ENCODE results near the gene ARL6IP4. TPM values are rescaled to one million over a fixed set of nuclear protein-coding genes. Genes with fewer than 3 reads are reported as not detected.

ARL6IP4 gene
- total RNA-seq, 1 experiment from 2014 or later: 162 TPM

DNA sequence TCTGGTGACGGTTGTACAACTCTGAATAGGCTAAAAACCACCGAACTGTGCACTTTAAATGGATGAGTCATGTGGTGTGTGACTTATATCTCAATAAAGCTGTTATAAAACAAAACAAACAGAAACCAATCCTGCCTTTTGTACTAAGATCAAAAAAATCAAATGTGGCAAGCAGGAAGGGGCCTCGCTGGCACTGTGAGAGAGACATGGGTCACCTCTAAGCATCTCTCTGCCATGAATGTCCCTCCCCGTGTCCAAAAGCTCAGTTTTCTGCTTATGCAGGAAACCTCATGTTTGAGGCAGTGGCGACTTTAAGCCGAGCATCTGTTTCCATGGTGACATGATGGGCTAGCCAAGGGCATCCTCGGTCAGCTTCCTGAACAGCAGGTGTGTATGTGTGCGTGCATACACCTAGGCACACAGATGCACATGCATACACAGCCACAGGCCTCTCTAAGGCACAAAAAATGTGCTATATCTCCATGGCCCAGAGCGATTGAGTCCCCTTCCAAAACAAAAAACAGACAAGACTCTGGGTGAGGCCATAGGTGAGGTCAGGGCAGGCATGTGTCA lies 44.4 kb downstream of the ARL6IP4 start:
- POLR2A ChIA-PET (ENCODE audit: unreplicated experiment): no interaction called here
- Histone ChIP-seq H3K27ac (no peak overlapping the region), H3K4me2 (no peak overlapping the region), H3K9me3 (ENCODE audit: insufficient read depth, low read depth) (no peaks in the 10 kb centered on the region), H2AFZ (no peak overlapping the region), H3K36me3 (ENCODE audit: low read depth) (no peaks in the 10 kb centered on the region), H3K79me2 (ENCODE audit: low read depth) (no peaks in the 10 kb centered on the region), H3K4me3 (no peak overlapping the region), H3K4me1 (replicated peaks; ENCODE audit: insufficient read depth) (peaks cover under 1% of the 10 kb centered on the region; the same call in 1 of the 2 replicates), H4K20me1 (ENCODE audit: insufficient read depth) (peaks cover 3% of the 10 kb centered on the region; the same call in 1 of the 2 replicates), H3F3A (ENCODE audit: insufficient read depth, low read depth) (no peaks in the 10 kb centered on the region), H3K9me2 (ENCODE audit: insufficient read depth) (no peaks in the 10 kb centered on the region), H3K27me3 (ENCODE audit: insufficient read depth, low read depth) (no peaks in the 10 kb centered on the region)
- intact Hi-C loops (cut with micrococcal nuclease; ENCODE audit: unreplicated experiment): no loop called here
- BruUV-seq (replicated peaks): no TSS peak
- no peak for DNase-seq
- TF ChIP-seq, protein P1, sequence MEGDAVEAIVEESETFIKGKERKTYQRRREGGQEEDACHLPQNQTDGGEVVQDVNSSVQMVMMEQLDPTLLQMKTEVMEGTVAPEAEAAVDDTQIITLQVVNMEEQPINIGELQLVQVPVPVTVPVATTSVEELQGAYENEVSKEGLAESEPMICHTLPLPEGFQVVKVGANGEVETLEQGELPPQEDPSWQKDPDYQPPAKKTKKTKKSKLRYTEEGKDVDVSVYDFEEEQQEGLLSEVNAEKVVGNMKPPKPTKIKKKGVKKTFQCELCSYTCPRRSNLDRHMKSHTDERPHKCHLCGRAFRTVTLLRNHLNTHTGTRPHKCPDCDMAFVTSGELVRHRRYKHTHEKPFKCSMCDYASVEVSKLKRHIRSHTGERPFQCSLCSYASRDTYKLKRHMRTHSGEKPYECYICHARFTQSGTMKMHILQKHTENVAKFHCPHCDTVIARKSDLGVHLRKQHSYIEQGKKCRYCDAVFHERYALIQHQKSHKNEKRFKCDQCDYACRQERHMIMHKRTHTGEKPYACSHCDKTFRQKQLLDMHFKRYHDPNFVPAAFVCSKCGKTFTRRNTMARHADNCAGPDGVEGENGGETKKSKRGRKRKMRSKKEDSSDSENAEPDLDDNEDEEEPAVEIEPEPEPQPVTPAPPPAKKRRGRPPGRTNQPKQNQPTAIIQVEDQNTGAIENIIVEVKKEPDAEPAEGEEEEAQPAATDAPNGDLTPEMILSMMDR (conservative IDR thresholded peaks at IDR 0.05): no peak
- TF ChIP-seq EZH2 (IDR thresholded peaks at IDR 0.05; ENCODE audit: low read depth): no peak
- CTCF ChIA-PET: interaction anchor here (0.6 kb wide), 1 partner anchor 632 kb away, joined by 6 read pairs; no protein-coding TSS in a partner anchor

DNA sequence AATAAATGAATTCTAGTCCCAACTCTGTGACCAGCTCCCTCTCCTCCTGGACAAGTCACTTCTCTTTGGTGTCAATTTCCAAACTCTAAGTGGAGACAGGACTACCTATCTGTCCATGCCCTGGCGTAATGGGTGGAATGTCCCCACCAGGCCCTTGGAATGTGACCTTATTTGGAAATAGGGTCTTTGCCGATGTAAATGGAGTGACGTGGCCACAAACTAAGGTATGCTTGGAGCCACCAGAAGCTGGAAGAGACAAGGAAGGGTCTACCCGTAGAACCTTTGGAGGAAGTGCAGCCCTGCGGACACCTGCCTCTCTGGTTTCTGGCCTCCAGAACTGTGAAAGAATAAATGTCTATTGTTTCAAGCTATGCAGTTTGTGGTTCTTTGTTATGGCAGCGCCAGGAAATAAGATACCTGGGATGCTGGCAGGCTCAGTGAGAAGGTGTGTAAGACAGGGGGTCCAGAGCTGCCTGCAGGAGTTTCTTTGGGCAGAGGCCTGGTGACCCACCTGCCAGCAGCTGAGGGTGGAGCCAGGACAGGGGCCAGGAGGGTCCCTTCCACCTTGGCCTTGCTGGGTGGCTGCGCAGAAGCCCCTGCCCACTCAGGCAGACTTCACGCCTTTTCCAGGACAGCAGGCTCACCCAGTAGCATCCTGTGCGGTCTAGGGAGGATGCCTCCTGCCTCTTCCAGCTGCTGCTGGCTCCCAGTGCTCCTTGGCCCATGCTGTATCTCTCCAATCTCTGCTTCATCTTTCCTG lies 45.8 kb downstream of the ARL6IP4 start:
- no peak overlapping the region for H3K4me3 ChIP-seq
- H3K27ac ChIP-seq: no peak overlapping the region
- H3K27me3 ChIP-seq (ENCODE audit: insufficient read depth, low read depth): no peaks in the 10 kb centered on the region
- no peaks in the 10 kb centered on the region for H3K4me1 ChIP-seq (replicated peaks; ENCODE audit: insufficient read depth)
- DNase-seq: no peak
- H3K79me2 ChIP-seq (ENCODE audit: low read depth): no peaks in the 10 kb centered on the region
- ChIA-PET CTCF (no interaction called here), POLR2A (ENCODE audit: unreplicated experiment) (no interaction called here)
- TF ChIP-seq, protein P1 (conservative IDR thresholded peaks at IDR 0.05): no peak
- no peak for TF ChIP-seq EZH2 (IDR thresholded peaks at IDR 0.05; ENCODE audit: low read depth)
- no peak overlapping the region for H2AFZ ChIP-seq
- H3K36me3 ChIP-seq (ENCODE audit: low read depth): no peaks in the 10 kb centered on the region
- no TSS peak for BruUV-seq (replicated peaks)
- intact Hi-C loops (cut with micrococcal nuclease; ENCODE audit: unreplicated experiment): no loop called here
- no peaks in the 10 kb centered on the region for H3K9me3 ChIP-seq (ENCODE audit: insufficient read depth, low read depth)
- H3K9me2 ChIP-seq (ENCODE audit: insufficient read depth): no peaks in the 10 kb centered on the region
- no peaks in the 10 kb centered on the region for H3F3A ChIP-seq (ENCODE audit: insufficient read depth, low read depth)
- H3K4me2 ChIP-seq: no peak overlapping the region
- H4K20me1 ChIP-seq (ENCODE audit: insufficient read depth): peaks cover 3% of the 10 kb centered on the region; the same call in 1 of the 2 replicates

DNA sequence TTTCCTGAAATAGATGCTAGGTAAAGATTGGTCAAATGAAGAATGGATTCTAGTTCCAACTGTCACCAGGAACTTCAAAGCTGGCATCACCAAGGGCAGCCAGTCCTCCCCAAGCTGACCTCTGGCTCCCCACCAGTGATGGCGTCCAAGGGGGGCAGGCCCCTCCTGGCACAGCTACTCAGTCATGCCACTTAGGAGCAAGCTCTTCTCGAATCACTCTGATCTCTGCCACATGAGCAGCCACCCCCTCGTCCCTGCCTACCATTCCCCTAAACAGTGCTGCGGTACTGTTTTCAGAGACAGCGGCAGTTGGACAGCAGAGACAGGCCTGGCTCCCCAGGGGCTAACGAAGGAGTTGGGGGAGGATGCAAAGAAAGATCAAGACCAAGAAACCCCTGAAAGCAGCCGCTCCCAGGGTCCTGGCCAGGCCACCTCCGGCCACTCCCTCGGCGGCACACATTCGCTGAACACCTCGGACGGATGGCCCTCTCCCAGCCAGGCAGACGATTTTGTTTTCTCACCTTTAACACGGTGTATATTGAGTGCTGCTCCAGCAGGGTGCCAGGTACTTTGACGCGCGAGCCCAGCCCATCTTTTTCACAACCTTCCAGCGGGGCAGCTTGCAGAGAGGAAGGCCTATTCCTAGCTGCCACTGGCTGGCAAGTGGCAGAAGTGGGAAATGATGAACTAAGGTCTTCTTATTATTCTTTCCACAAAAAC lies 47.4 kb downstream of the ARL6IP4 start:
- H3K4me1 ChIP-seq (replicated peaks; ENCODE audit: insufficient read depth): no peaks in the 10 kb centered on the region
- H3K27ac ChIP-seq: no peak overlapping the region
- no peak for DNase-seq
- no peak overlapping the region for H3K4me3 ChIP-seq
- BruUV-seq (replicated peaks): no TSS peak
- no peaks in the 10 kb centered on the region for H3K36me3 ChIP-seq (ENCODE audit: low read depth)
- H4K20me1 ChIP-seq (ENCODE audit: insufficient read depth): peaks cover 3% of the 10 kb centered on the region; the same call in 1 of the 2 replicates
- no peaks in the 10 kb centered on the region for H3K9me2 ChIP-seq (ENCODE audit: insufficient read depth)
- ChIA-PET CTCF (no interaction called here), POLR2A (ENCODE audit: unreplicated experiment) (no interaction called here)
- no peaks in the 10 kb centered on the region for H3K79me2 ChIP-seq (ENCODE audit: low read depth)
- no peaks in the 10 kb centered on the region for H3K9me3 ChIP-seq (ENCODE audit: insufficient read depth, low read depth)
- no peak for TF ChIP-seq EZH2 (IDR thresholded peaks at IDR 0.05; ENCODE audit: low read depth)
- TF ChIP-seq, protein P1 (conservative IDR thresholded peaks at IDR 0.05): no peak
- no peak overlapping the region for H3K4me2 ChIP-seq
- H3F3A ChIP-seq (ENCODE audit: insufficient read depth, low read depth): no peaks in the 10 kb centered on the region
- H2AFZ ChIP-seq: no peak overlapping the region
- intact Hi-C loops (cut with micrococcal nuclease; ENCODE audit: unreplicated experiment): no loop called here
- no peaks in the 10 kb centered on the region for H3K27me3 ChIP-seq (ENCODE audit: insufficient read depth, low read depth)
